ENCODE measurements around the gene KLRG1. TPM values are rescaled to one million over a fixed set of nuclear protein-coding genes. Genes with fewer than 3 reads are reported as not detected.

Gene KLRG1
- polyA plus RNA-seq (ENCODE audit: insufficient read length), result 3.9 TPM

- DNase-seq (ENCODE audit: low read depth), result no peak
These were observed at the start of gene KLRG1 for GRCh38 chr12:8989413-8989812. Gene KLRG1, plus strand, starts transcription at chr12:8989546. Its CDS starts 90 bp downstream, at chr12:8989636.

- DNase-seq (ENCODE audit: low read depth), result no peak
These were observed 47.5 kb upstream of the KLRG1 start for GRCh38 chr12:8941691-8942478.

- DNase-seq (ENCODE audit: low read depth), result no peak
These were observed 45.7 kb upstream of the KLRG1 start for GRCh38 chr12:8943565-8944186.

GRCh38 chr12:8946733-8947132 lies 42.6 kb upstream of the KLRG1 start:
- DNase-seq (ENCODE audit: low read depth), result no peak

- no peak for DNase-seq (ENCODE audit: low read depth)
These were observed 41.6 kb upstream of the KLRG1 start for GRCh38 chr12:8947737-8948136.

GRCh38 chr12:8948701-8949341 lies 40.5 kb upstream of the KLRG1 start:
- no peak for DNase-seq (ENCODE audit: low read depth)

GRCh38 chr12:8949342-8950220 lies 39.8 kb upstream of the KLRG1 start, which contains the start of gene M6PR:
Gene M6PR, minus strand, starts transcription at chr12:8949645. Its CDS starts 3,241 bp downstream, at chr12:8946404.
- peak; percentile 88 for DNase-seq (ENCODE audit: low read depth)

GRCh38 chr12:8950221-8950527 lies 39.2 kb upstream of the KLRG1 start:
- no peak for DNase-seq (ENCODE audit: low read depth)

GRCh38 chr12:8950702-8951478 lies 38.5 kb upstream of the KLRG1 start:
- no peak for DNase-seq (ENCODE audit: low read depth)

- no peak for DNase-seq (ENCODE audit: low read depth)
These were observed 37.6 kb upstream of the KLRG1 start for GRCh38 chr12:8951744-8952143.

GRCh38 chr12:8953773-8954402 lies 35.5 kb upstream of the KLRG1 start:
- no peak for DNase-seq (ENCODE audit: low read depth)

GRCh38 chr12:8956073-8956472 lies 33.3 kb upstream of the KLRG1 start:
- DNase-seq (ENCODE audit: low read depth), result no peak

GRCh38 chr12:8956772-8957171 lies 32.6 kb upstream of the KLRG1 start:
- DNase-seq (ENCODE audit: low read depth), result no peak

- DNase-seq (ENCODE audit: low read depth), result no peak
These were observed 31.8 kb upstream of the KLRG1 start for GRCh38 chr12:8957561-8957960.

- DNase-seq (ENCODE audit: low read depth), result no peak
These were observed 31.3 kb upstream of the KLRG1 start for GRCh38 chr12:8958066-8958465.

- no peak for DNase-seq (ENCODE audit: low read depth)
These were observed 29.2 kb upstream of the KLRG1 start for GRCh38 chr12:8960176-8960575.

- DNase-seq (ENCODE audit: low read depth), result no peak
These were observed 20.6 kb upstream of the KLRG1 start for GRCh38 chr12:8968761-8969160.

- no peak for DNase-seq (ENCODE audit: low read depth)
These were observed 19.4 kb upstream of the KLRG1 start for GRCh38 chr12:8969861-8970411.

GRCh38 chr12:8970432-8970831 lies 18.9 kb upstream of the KLRG1 start:
- no peak for DNase-seq (ENCODE audit: low read depth)

GRCh38 chr12:8980137-8980536 lies 9.2 kb upstream of the KLRG1 start:
- DNase-seq (ENCODE audit: low read depth), result no peak

Measured in forelimb muscle (tissue), 1 donor.